ENCODE results near the gene GLIPR1L2. TPM values are rescaled to one million over a fixed set of nuclear protein-coding genes. Genes with fewer than 3 reads are reported as not detected.

Gene GLIPR1L2
- total RNA-seq, 6 experiments from 2014 or later = 0.24 to 1.0 (median 0.32) TPM

DNA sequence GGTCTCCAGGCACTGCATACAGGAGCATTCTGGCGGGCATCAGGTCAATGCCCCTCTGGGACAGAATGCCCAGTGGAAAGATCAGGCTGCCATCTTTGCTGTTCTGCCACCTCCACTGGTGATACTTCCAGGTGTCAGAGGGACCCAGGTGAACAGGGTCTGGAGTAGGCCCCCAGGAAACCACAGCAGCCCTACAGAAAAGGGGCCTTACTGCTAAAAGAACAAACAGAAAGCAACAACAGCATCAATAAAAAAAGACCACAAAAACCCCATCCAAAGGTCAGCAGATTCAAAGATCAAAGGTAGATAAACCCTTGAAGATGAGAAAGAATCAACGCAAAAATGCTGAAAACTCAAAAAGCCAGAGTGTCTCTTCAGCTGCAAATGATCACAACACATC, 40.5 kb upstream of the GLIPR1L2 start:
- Histone ChIP-seq H3K4me3 (no peak overlapping the region), H3K27me3 (no peaks in the 10 kb centered on the region), H3K4me1 (no peaks in the 10 kb centered on the region), H3K27ac (no peak overlapping the region), H3K36me3 (no peaks in the 10 kb centered on the region), H3K9me3 (no peaks in the 10 kb centered on the region)
- WGBS (ENCODE audit: insufficient coverage, low coverage, low lambda C conversion rate, missing lambda C conversion rate) = 50% methylated on average over 2 of the region's 2 CpGs
- TF ChIP-seq, protein P1, sequence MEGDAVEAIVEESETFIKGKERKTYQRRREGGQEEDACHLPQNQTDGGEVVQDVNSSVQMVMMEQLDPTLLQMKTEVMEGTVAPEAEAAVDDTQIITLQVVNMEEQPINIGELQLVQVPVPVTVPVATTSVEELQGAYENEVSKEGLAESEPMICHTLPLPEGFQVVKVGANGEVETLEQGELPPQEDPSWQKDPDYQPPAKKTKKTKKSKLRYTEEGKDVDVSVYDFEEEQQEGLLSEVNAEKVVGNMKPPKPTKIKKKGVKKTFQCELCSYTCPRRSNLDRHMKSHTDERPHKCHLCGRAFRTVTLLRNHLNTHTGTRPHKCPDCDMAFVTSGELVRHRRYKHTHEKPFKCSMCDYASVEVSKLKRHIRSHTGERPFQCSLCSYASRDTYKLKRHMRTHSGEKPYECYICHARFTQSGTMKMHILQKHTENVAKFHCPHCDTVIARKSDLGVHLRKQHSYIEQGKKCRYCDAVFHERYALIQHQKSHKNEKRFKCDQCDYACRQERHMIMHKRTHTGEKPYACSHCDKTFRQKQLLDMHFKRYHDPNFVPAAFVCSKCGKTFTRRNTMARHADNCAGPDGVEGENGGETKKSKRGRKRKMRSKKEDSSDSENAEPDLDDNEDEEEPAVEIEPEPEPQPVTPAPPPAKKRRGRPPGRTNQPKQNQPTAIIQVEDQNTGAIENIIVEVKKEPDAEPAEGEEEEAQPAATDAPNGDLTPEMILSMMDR (IDR thresholded peaks at IDR 0.05) = no peak
- no peak for TF ChIP-seq POLR2A (IDR thresholded peaks at IDR 0.05)
- intact Hi-C loops (cut with DNase I) = no loop called here
- no peak for DNase-seq
- no peak for ATAC-seq

DNA sequence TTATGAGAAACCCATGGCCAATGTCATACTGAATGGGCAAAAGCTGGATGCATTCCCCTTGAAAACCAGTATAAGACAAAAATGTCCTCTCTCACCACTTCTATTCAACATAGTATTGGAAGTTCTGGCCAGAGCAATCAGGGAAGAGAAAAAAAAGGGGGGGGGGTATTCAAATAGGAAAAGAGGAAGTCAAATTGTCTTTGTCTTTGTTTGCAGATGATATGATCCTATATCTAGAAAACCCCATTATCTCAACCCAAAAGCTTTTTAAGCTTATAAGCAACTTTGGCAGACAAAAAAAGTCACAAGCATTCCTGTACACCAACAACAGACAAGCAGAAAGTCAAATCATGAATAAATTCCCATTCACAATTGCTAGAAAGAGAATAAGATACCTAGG, 36.9 kb upstream of the GLIPR1L2 start:
- TF ChIP-seq, protein P1 (IDR thresholded peaks at IDR 0.05) = no peak
- no peak for TF ChIP-seq POLR2A (IDR thresholded peaks at IDR 0.05)
- H3K9me3 ChIP-seq = no peaks in the 10 kb centered on the region
- H3K36me3 ChIP-seq = no peaks in the 10 kb centered on the region
- ATAC-seq = no peak
- no peak overlapping the region for H3K4me3 ChIP-seq
- no peak for DNase-seq
- H3K4me1 ChIP-seq = no peaks in the 10 kb centered on the region
- no peak overlapping the region for H3K27ac ChIP-seq
- no peaks in the 10 kb centered on the region for H3K27me3 ChIP-seq
- intact Hi-C loops (cut with DNase I) = no loop called here

DNA sequence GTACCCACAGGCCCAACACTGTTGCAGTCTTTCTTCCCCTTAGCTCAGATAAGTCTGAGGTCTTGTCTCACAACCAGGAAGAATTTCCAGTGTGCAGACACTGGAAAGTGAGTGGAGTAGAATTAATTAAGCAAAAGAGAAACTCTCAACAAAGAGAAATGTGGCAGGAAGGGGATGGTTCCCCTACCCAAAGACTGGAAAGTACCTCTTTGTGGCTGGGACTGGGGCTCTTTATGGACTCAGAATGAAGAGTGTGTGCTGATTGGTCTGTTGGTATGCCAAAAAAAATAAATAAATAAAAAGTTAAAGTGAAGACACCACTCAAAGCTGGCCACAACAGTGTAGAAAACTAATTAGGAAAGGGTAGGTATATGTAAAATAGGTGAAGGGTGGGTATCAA, 30.0 kb upstream of the GLIPR1L2 start:
- no peak for ATAC-seq
- intact Hi-C loops (cut with DNase I) = no loop called here

GRCh38 chr12:75361408-75361807, 29.5 kb upstream of the GLIPR1L2 start:
- TF ChIP-seq, protein P1 (IDR thresholded peaks at IDR 0.05) = no peak
- TF ChIP-seq POLR2A (IDR thresholded peaks at IDR 0.05) = no peak
- no peak overlapping the region for H3K4me3 ChIP-seq
- ATAC-seq (no peak), DNase-seq (no peak)
- no peaks in the 10 kb centered on the region for H3K9me3 ChIP-seq
- H3K36me3 ChIP-seq = no peaks in the 10 kb centered on the region
- H3K27ac ChIP-seq = no peak overlapping the region
- 20% methylated on average over 1 of the region's 1 CpG for WGBS (ENCODE audit: insufficient coverage, low coverage, low lambda C conversion rate, missing lambda C conversion rate)
- intact Hi-C loops (cut with DNase I) = no loop called here
- H3K27me3 ChIP-seq = no peaks in the 10 kb centered on the region
- H3K4me1 ChIP-seq = no peaks in the 10 kb centered on the region

More for the DNA sequence above, 30.0 kb upstream of the GLIPR1L2 start:
- TF ChIP-seq, protein P1 (IDR thresholded peaks at IDR 0.05) = no peak
- TF ChIP-seq POLR2A (IDR thresholded peaks at IDR 0.05) = no peak
- Histone ChIP-seq H3K9me3 (no peaks in the 10 kb centered on the region), H3K27me3 (no peaks in the 10 kb centered on the region), H3K4me1 (no peaks in the 10 kb centered on the region), H3K27ac (no peak overlapping the region), H3K36me3 (no peaks in the 10 kb centered on the region), H3K4me3 (no peak overlapping the region)
- no peak for DNase-seq

- Histone ChIP-seq H3K9me3 (no peaks in the 10 kb centered on the region), H3K27ac (no peak overlapping the region), H3K4me1 (no peaks in the 10 kb centered on the region), H3K27me3 (no peaks in the 10 kb centered on the region), H3K4me3 (no peak overlapping the region), H3K36me3 (no peaks in the 10 kb centered on the region)
- no peak for DNase-seq
- peak in 2 of 4 donors; percentile 27 to 30 for ATAC-seq
- TF ChIP-seq, protein P1 (IDR thresholded peaks at IDR 0.05) = no peak
- TF ChIP-seq POLR2A (IDR thresholded peaks at IDR 0.05) = no peak
- intact Hi-C loops (cut with DNase I) = no loop called here
Observed at GRCh38 chr12:75364919-75365318, 26.0 kb upstream of the GLIPR1L2 start.
